Measurements from ENCODE around the gene AMOTL1. TPM values are rescaled to one million over a fixed set of nuclear protein-coding genes. Genes with fewer than 3 reads are reported as not detected.

The AMOTL1 gene
- total RNA-seq, 1 experiment from 2014 or later = 8.7 TPM

DNA sequence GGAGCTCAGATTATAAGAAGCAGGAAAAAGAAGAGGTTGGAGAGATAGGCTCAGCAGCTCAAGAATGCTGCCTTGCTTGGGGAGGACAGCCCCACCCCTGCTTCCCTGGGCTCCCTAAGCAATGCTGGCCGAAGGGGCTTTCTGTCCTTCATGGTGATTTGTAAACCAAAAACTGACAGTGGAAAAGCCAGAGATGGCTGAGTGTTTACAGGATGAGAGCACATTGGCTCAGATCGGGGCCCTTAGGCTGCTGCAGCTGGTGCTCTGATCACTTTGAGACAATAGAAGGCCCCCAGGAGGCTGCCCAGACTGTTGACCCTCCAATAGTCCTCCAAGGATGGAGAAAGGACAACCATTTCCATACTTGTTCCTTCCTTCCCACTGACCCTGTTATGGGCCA lies 28.8 kb upstream of the AMOTL1 start:
- DNase-seq (ENCODE audit: low read depth) = no peak
- in situ Hi-C loops (cut with HindIII; ENCODE audit: low pct_unique_long_range_greater_than_20kb, low sequenced_read_pairs) = no loop called here

- in situ Hi-C loops (cut with HindIII; ENCODE audit: low pct_unique_long_range_greater_than_20kb, low sequenced_read_pairs) = no loop called here
These were observed 27.8 kb upstream of the AMOTL1 start for GRCh38 chr11:94740083-94741021.

DNA sequence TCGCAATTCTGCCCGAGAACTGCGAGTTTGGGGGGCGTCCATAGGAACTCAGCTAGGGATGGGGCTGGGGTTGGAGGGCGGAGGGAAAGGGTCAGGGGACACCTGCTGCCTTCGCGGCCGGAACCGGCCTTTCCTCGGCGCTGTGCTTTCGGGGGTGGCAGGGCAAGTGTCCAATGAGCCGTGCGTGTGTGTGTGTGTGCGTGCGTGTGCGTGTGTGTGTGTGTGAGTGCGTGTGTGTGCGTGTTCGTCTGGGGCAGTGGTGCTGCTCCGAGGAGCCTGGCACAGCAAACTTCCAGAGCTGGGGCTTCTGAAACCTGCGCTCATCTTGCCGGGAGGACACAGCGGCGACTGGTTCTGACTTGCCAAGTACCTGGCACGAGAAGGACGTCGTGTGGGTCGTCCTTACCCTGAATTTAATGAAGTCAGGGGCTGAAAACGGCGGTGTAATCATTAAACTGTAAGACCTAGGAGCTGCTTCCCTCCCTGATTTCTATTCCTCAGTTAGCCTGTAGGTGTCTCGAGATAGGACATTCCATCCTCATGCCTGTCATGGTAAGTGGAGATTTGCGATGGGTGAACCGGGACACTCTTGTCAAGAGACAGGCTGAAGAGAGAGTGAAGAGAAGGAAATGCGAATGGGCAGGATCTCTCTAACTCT lies 27.0 kb upstream of the AMOTL1 start:
- in situ Hi-C loops (cut with HindIII; ENCODE audit: low pct_unique_long_range_greater_than_20kb, low sequenced_read_pairs) = no loop called here

More at GRCh38 chr11:94740083-94741021, 27.8 kb upstream of the AMOTL1 start:
- no peak for DNase-seq (ENCODE audit: low read depth)

DNA sequence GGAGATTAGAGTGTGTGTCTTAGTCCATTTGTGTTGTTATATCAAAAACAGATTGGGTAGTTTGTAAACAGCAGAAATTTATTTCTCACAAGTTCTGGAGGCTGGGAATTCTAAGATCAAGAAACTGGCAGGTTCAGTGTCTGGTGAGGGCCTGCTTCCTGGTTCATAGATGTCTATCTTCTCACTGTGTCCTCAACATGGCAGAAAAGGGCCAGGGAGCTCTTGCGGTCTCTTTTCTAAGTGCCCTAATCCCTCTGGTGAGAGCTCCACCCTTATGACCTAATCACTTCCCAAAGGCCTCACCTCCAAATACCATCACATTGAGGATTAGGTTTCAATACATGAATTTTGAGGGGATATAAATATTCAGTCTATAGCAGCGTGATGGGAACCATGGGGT lies 25.5 kb upstream of the AMOTL1 start:
- in situ Hi-C loops (cut with HindIII; ENCODE audit: low pct_unique_long_range_greater_than_20kb, low sequenced_read_pairs) = no loop called here
- DNase-seq (ENCODE audit: low read depth) = no peak

More for the DNA sequence above, 27.0 kb upstream of the AMOTL1 start:
- peak; percentile 72 for DNase-seq (ENCODE audit: low read depth)

- in situ Hi-C loops (cut with HindIII; ENCODE audit: low pct_unique_long_range_greater_than_20kb, low sequenced_read_pairs) = no loop called here
- peak; percentile 79 for DNase-seq (ENCODE audit: low read depth)
These were observed 21.4 kb upstream of the AMOTL1 start for GRCh38 chr11:94746721-94747120.

- in situ Hi-C loops (cut with HindIII; ENCODE audit: low pct_unique_long_range_greater_than_20kb, low sequenced_read_pairs) = no loop called here
- DNase-seq (ENCODE audit: low read depth) = peak; percentile 71
These were observed 21.0 kb upstream of the AMOTL1 start for GRCh38 chr11:94747146-94747545.

GRCh38 chr11:94747601-94748041 lies 20.5 kb upstream of the AMOTL1 start:
- DNase-seq (ENCODE audit: low read depth) = peak; percentile 54
- in situ Hi-C loops (cut with HindIII; ENCODE audit: low pct_unique_long_range_greater_than_20kb, low sequenced_read_pairs) = no loop called here

- peak; percentile 29 for DNase-seq (ENCODE audit: low read depth)
- in situ Hi-C loops (cut with HindIII; ENCODE audit: low pct_unique_long_range_greater_than_20kb, low sequenced_read_pairs) = no loop called here
These were observed 18.8 kb upstream of the AMOTL1 start for GRCh38 chr11:94749369-94749768.

GRCh38 chr11:94750319-94751217 lies 17.6 kb upstream of the AMOTL1 start:
- no peak for DNase-seq (ENCODE audit: low read depth)
- in situ Hi-C loops (cut with HindIII; ENCODE audit: low pct_unique_long_range_greater_than_20kb, low sequenced_read_pairs) = no loop called here

DNA sequence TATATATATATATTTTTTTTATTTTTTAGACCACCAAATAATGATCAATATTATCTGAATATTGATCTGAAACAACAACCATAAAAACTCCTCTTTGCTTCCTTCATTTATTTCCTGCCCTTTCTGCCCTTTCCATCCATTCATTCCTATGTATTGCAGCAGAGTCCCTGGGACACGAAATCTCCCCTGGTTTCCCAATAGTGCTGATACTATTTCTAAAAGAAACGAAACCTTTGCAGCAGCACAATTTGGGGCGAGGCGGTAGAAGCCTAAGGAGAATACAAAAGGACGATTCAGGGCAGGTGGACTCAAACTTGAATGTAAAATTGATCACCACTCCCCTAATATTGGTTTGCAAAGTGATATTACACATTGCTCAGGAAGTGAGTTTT lies 16.9 kb upstream of the AMOTL1 start:
- in situ Hi-C loops (cut with HindIII; ENCODE audit: low pct_unique_long_range_greater_than_20kb, low sequenced_read_pairs) = no loop called here
- DNase-seq (ENCODE audit: low read depth) = no peak

DNA sequence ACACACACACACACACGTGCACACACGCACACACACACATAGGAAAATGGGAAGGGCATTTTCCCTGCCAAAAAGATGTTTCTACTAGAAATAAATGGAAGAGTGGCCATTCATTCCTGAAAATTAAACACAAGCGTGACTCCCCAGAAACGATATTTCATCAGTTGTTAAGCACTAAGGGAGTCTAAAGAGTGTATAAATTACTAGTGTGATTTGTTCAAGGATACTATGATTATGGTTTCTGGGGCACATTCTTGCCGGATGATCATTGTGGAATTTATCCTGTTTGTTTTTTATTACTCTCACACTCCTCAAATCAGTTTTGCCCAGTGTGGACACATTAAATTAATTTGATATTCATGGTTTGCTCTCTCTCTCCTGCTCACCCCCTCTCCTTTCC lies 16.4 kb upstream of the AMOTL1 start:
- in situ Hi-C loops (cut with HindIII; ENCODE audit: low pct_unique_long_range_greater_than_20kb, low sequenced_read_pairs) = no loop called here
- no peak for DNase-seq (ENCODE audit: low read depth)

DNA sequence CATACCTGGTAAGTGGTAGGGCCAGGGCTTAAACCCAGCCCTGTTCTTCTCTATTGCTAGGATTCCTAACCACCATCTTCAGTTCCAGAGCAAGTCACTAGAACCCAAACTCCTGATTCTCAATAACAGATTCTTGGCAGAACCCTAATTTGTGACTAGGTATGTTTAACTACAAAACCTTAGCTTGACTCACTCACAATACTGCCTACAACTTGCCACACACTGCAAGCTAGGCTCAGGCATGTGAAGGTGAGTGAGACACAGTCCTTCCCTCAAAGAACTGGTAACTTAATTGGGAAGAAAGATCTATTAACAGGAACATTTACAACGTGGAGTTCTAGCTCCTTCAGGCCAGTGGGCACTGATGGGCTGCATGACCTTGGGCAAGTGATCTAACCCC lies 14.5 kb upstream of the AMOTL1 start:
- DNase-seq (ENCODE audit: low read depth) = no peak
- in situ Hi-C loops (cut with HindIII; ENCODE audit: low pct_unique_long_range_greater_than_20kb, low sequenced_read_pairs) = no loop called here

- in situ Hi-C loops (cut with HindIII; ENCODE audit: low pct_unique_long_range_greater_than_20kb, low sequenced_read_pairs) = no loop called here
- DNase-seq (ENCODE audit: low read depth) = no peak
These were observed 13.8 kb upstream of the AMOTL1 start for GRCh38 chr11:94754335-94754734.

- in situ Hi-C loops (cut with HindIII; ENCODE audit: low pct_unique_long_range_greater_than_20kb, low sequenced_read_pairs) = no loop called here
- no peak for DNase-seq (ENCODE audit: low read depth)
These were observed 13.3 kb upstream of the AMOTL1 start for GRCh38 chr11:94754819-94755218.

- in situ Hi-C loops (cut with HindIII; ENCODE audit: low pct_unique_long_range_greater_than_20kb, low sequenced_read_pairs) = no loop called here
These were observed 12.7 kb upstream of the AMOTL1 start for GRCh38 chr11:94755494-94755893.

DNA sequence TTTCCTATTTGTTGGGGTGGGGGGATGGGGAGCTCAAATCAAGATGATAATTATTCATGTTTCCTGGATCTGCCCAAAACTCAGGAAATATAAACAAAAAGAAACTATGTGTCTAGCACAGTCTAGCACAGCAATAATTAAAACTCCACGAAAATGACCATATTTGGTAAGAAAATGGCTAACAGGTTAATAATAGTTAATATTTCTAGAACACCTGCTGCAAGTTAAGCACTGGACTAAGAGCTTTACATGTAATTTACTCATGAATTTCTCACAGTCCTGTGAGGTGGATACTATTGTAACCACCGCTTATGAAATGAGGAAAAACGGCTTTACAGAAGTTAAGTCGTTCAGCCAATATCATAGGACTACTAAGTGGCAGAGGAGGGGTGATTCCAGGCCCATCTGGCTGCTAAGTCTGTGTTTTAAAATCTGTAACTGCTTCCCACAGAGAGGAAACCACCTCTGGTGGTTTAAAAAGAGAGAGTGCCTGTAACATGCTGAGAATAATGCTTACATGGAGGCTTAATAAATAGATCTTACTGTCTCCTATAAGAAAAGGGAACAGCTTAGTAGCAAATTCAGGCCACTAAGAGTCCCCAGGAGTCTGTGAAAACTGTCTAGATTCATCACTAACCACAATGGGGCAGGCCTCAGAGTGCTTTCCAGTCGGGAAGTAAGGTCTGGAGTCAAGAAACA lies 11.0 kb upstream of the AMOTL1 start:
- in situ Hi-C loops (cut with HindIII; ENCODE audit: low pct_unique_long_range_greater_than_20kb, low sequenced_read_pairs) = no loop called here

More at GRCh38 chr11:94755494-94755893, 12.7 kb upstream of the AMOTL1 start:
- no peak for DNase-seq (ENCODE audit: low read depth)

DNA sequence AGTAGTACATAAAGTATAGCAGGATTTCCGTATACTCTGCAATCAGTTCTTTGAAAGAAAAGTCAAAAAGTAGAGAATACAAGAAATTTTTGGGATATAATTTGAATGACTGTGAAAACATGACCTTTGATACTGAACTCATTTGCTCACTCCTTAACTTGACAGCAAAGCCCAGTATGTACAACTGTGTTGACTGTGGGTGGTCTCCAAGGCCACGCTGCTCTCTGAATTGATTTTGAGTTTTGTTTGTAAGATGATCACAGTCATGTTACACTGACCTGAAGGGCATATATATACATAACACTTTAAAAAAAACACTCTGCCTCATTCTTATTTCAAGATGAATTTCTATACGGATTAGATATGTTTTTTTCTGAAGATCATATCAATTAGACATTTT lies 9.5 kb upstream of the AMOTL1 start:
- in situ Hi-C loops (cut with HindIII; ENCODE audit: low pct_unique_long_range_greater_than_20kb, low sequenced_read_pairs) = no loop called here
- no peak for DNase-seq (ENCODE audit: low read depth)

More for the DNA sequence above, 11.0 kb upstream of the AMOTL1 start:
- DNase-seq (ENCODE audit: low read depth) = no peak

DNA sequence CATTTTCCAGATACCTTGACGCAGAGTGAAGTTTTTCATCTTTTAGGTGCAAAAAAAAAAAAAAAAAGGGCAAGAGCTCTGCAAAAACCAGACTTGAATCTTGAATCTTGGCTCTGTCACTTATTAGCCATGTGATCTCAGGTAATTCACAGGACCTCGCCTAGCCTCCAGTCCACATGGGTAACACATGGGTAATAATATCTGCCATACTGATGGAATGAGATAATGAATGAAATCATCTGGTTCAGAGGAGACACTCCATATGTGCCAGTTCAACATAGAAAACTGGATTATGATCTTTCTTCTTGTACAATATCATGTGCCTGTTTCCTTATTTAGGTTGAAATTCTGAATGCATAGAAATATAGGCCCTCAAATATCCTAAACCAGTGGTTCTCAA lies 8.6 kb upstream of the AMOTL1 start:
- in situ Hi-C loops (cut with HindIII; ENCODE audit: low pct_unique_long_range_greater_than_20kb, low sequenced_read_pairs) = no loop called here

More for the DNA sequence above, 8.6 kb upstream of the AMOTL1 start:
- no peak for DNase-seq (ENCODE audit: low read depth)
